ENCODE results near the gene CBLC. TPM values are rescaled to one million over a fixed set of nuclear protein-coding genes. Genes with fewer than 3 reads are reported as not detected.
"Not testable (repeated sequence)": the region's sequence is repeated elsewhere in the genome, so short reads cannot be mapped to it uniquely, and the experiment has no call there.

CBLC gene
- polyA plus RNA-seq, 10 donors: 0.15 to 2.8 (median 0.86) TPM; not detected in 6

DNA sequence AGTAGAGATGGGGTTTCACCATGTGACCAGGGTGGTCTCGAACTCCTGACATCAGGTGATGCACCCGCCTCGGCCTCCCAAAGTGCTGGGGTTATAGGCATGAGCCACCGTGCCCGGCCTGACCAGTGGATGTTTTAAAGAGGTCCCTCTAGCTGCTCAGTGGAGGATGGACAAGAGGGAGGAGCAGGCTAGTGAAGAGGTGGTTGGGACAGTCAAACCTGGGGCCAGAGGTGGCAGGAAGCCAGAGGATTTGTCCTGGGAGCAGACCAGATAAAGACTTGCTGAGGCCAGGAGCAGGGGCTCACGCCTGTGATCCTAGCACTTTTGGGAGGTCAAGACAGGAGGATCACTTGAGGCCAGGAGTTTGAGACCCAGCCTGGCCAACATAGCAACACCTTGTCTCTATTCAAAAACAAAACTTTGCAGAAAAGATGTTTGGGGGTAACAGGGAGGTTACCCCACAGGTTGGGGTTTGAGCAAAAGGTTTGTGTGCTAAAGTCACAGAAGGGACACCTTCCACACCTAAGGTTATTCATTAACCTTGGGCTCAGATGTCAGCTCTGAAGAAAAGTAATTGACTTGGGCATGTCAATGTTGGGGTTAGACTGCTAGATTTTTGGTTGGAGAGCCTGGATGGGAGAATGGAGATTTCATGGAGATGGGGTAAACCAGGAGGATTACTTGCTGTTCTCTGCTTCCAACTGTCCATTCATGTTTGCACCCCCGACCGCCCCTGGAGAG, 40.2 kb downstream of the CBLC start:
- DNase-seq: no peak

DNA sequence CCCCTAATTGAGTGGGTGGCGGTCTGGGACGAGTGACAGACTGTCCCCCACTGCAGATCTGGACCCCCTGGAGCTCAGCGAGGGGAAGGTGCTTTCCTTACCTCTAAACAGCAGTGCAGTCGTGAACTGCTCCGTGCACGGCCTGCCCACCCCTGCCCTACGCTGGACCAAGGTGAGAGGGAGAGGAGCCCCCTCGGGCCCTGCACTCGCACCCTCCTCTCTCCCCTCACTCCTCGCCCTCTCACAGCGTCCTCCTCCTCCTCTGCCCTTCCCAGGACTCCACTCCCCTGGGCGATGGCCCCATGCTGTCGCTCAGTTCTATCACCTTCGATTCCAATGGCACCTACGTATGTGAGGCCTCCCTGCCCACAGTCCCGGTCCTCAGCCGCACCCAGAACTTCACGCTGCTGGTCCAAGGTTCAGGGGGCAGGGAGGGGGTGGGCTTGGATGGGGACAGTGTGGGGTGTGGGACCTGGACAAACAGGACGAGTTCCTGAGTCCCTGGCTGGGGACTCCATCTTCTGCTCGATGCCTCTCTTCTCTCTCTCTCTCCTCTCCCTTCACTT, 40.9 kb downstream of the CBLC start:
- DNase-seq: no peak

DNA sequence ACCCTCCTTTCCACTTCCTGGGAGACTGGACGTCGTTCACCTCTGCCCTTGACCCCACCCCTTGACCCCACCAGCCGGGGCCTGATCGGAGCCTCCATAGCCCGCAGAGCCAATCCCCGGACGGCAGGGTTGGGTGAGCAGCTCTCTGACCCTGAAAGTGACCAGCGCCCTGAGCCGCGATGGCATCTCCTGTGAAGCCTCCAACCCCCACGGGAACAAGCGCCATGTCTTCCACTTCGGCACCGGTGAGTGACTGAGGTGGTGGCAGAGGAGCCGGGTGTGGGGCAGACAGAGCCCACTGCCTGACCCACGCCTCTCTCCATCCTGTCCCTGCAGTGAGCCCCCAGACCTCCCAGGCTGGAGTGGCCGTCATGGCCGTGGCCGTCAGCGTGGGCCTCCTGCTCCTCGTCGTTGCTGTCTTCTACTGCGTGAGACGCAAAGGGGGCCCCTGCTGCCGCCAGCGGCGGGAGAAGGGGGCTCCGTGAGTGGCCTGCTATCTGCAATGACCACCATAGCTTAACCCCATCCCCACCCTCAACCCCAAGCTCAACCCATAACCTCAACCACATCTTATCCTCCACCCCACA, 41.6 kb downstream of the CBLC start:
- DNase-seq: no peak

GRCh38 chr19:44820648-44821609, 43.2 kb downstream of the CBLC start:
- DNase-seq: peak; percentile 57 to 76 (median 64)

DNA sequence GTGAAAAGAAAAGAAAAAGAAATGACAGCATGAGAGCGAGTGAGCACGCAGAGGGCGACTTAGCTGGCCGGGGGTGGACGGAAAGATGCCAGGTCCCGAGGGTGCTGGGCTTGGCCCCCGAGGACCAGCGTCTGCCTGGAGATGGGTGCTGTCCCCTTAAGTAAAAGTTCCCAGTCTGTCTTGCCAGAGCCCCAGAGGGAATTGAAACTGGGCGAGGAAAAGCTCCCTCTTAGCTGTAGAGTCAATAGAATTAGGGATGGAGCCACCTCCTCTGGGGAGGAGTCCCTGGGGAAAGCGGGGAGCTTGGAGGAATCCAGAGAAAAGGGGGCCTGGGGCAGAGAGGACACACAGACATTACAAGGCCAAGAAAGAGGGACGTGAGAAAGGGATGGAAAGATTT, 44.5 kb downstream of the CBLC start:
- DNase-seq: no peak

DNA sequence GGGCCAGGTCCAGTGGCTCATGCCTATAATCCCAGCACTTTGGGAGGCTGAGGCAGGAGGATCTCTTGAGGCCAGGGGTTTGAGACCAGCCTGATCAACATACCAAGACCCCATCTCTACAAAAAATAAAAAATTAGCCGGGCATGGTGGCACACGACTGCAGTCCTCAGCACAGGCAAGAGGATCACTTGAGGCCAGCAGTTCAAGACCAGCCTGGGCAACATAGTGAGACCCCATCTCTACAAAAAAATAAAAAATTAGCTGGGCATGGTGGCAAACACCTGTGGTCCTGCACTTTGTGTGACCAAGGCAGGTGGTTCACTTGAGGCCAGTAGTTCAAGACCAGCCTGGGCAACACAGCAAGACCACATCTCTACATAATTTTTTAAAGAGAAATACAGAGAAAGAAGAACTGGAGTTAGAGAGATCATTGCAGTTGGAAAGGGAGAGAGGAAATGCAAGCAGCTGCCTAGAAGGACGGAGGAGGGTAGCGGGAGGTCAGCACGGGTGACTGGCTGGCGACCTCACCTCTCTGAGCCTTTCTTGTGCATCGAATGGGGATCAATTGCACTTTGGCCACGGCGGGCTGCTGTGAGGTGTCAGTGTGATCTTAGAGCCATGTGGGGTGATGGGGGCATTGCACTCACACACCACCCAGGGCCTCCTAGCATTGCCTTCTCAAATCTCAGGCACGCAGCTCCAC, 45.1 kb downstream of the CBLC start:
- no peak for DNase-seq

DNA sequence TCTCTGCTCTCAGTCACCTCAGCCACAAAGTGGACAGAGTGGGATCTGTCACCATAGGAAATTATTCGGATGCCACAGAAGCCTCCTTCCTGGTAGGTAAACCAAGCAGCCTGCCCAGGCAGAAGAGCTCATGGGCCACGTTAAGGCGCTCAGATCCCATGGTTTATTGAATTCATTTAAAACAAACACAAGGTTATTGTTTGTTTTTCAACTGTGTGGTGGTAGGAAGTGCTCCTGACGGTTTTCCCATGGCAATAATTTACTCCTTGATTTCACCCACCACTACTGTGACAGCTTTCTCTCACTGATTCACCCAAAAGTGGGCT, 45.6 kb downstream of the CBLC start:
- DNase-seq: no peak

GRCh38 chr19:44824761-44825160, 47.1 kb downstream of the CBLC start:
- no peak for DNase-seq

DNA sequence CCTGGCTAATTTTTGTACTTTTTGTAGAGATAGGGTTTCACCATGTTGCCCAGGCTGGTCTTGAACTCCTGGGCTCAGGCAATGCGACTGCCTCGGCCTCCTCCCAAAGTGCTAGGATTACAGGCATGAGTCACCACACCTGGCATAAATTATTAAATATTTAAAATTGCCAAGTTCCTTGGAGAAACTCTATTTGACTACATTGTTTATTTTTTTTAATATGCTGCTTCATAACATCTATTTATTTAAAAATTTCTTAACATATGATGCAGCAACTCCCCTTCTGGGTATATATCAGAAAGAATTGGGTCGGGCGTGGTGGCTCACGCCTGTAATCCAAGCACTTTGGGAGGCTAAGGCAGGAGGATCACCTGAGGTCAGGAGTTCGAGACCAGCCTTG, 55.2 kb downstream of the CBLC start:
- not testable (repeated sequence) for DNase-seq

DNA sequence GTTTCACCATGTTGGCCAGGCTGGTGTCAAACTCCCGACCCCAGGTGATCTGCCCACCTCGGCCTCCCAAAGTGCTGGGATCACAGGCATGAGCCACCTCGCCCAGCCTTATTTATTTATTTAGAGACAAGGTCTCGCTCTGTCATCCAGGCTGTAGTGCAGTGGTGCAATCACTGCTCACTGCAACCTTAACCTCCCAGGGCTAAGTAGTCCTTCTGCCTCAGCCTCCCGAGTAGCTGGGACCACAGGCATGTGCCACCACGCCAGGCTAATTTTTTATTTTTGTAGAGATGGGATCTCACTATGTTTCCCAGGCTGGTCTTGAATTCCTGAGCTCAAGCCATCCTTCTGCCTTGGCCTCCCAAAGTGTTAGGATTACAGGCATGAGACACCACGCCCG, 56.7 kb downstream of the CBLC start:
- not testable (repeated sequence) for DNase-seq

- no peak for DNase-seq
These were observed 61.6 kb downstream of the CBLC start for GRCh38 chr19:44839276-44839675.

- no peak for DNase-seq
These were observed 63.1 kb downstream of the CBLC start for GRCh38 chr19:44840811-44841210.

DNA sequence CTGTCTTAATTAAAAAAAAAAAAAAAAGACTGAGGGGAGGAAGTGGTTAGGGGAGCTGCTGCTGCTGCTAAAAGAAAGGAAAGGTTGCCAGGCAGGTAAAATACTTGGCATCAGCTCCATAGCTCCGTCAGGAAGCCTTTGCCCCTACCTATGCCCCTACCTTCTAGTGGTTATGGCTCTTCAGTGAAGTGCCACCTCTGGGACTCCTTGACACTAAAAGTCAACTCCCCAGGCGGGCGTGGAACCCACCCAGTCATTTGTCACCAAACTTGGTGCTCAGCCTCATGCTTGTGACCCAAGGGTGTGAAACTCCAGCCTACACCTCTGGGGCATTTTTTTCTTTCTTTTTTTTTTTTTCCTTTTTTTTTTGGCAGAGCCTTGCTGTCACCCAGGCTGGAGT, 63.5 kb downstream of the CBLC start:
- DNase-seq: no peak

DNA sequence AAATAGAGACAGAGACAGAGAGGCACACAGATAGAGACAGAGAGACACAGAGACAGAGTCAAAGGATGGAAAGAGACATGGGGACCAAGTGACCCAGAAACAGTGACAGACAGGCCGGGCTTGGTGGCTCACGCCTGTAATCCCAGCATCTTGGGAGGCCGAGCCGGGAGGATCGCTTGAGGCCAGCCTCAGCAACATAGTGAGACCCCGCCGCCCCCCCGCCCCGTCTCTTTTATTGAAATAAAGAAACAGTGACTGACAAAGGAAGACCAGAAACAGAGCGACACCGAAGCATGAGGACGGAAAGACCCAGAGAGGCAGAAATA, 67.6 kb downstream of the CBLC start:
- DNase-seq: no peak

- DNase-seq: peak; percentile 98 to 99 (median 98)
These were observed 68.1 kb downstream of the CBLC start, which contains the start of gene NECTIN2 for GRCh38 chr19:44845612-44846454. TSS of gene NECTIN2 (plus strand) at chr19:44846297. CDS start at chr19:44846526, 229 bp downstream.

GRCh38 chr19:44846455-44847143, 68.9 kb downstream of the CBLC start:
- DNase-seq: peak in 2 of 3 donors; percentile 44 to 77

DNA sequence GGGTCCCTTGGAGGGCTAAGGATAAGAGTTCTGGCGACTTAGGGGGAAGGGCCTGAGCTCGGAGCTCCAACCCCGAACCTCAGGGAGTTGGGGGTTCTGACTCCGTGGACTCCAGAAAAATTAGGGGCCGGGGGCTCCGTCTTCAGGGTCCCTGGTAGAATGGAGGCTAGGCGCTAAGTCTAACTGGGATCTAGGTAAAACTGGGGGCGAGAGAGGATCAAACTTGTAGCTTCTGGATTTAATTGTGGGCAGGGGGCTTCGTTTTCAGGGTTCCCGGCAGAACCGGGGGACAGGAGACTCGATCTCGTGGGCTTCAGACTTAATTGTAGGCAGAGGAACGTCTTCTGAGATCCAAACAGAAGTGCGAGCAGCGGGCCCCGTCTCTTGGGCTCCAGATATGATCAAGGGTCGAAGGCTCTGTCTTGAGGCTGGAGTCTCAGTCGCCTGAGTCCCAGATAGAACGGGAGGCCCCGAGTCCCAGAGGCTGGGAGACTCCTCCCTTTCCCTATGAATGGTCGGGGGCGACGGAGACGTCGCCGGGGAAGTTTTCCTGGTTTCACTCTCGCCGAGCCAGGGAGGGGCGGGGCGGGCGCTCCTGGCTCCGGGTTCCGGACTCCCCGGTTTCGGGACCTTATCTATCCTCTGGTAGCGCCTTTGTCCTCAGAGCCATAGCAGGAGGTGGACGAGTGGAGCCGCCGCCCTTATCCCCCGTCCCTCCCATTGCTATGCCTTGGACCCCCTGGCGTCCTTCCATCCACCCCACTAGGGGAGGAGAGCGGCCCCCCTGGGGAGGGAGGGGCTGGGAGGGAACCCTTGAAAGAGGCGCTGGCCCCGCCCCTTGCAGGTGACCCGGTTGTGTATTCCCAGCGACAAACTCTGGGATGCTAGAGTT, 69.7 kb downstream of the CBLC start:
- DNase-seq: peak in 2 of 3 donors; percentile 77 to 88

DNA sequence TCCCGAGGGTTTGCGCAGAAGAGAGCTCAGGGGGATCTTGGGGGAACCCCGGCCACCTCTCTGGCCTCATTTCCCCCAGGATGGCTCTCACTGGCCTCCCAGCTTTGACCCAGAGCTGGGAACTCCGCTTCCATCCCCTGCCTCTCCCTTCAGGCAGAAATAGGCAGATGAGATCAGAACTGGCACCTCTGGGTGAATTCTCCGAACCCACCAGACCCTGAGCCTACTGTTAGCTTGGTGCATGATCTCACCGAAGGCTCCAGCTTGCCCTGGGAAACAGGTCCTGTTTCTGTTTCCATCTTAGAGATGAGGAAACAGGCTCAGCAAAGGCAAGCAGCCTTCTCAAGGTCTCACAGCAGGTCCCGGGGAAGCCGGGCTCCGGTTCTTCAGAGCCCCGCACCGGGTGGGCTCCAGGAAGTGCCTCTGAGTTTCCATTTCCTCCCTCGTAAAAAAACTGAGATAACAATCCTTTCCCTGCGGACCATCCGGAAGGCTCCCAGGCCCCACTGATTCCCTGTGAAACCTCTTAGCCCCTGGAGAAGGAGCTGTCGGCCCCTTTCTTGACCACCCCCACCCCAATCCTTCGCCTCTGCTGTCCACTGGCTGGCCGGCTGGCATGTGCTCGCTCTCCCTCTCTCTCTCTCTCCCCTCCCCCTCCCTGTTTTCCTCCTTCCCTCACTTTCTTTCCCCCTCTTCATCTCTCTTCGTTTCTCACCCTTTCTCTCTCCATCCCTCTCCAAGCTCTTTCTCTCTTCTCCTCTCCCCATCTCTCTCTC, 70.5 kb downstream of the CBLC start:
- peak in 2 of 3 donors; percentile 49 to 74 for DNase-seq

All from muscle of back (tissue), 11 donors.